Fibroblast of skin of scalp (primary cell): ENCODE data around the gene PALM3.
"Not testable (repeated sequence)": the region's sequence is repeated elsewhere in the genome, so short reads cannot be mapped to it uniquely, and the experiment has no call there.

Experiments used
- DNase-seq: peaks from one replicate; pipeline ENCODE4 v3.0.0-alpha.2; 2013

The PALM3 gene

DNA sequence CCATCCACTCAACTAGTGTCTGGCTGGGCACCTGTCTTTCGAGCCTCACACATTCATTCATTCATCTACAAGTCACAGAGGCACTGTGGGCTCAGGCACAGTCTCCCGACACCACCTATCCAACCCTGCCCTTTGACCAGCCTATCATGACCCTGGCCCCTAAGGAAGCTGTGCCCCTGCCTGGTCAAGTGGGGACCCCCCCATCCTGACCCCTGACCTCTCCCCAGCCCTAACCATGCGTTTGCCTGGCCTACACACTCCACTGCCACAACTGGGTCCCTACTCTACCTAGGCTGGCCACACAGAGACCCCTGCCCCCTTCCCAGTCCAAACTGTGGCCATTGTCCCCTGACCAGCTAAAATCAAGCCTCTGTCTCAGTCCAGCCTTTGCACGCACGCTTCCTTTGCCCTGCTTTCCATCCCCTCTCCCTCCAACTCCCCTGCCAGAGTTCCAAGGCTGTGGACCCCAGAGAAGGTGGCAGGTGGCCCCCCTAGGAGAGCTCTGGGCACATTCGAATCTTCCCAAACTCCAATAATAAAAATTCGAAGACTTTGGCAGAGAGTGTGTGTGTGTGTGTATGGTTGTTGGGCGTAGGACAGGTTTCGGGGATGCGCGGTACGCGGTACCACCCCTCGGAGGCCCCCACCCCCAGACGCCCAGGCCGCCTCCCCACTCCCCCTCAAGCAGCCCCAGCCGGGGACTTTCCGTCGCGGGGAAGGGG is 30.7 kb downstream of the PALM3 start:
- no peak for DNase-seq

DNA sequence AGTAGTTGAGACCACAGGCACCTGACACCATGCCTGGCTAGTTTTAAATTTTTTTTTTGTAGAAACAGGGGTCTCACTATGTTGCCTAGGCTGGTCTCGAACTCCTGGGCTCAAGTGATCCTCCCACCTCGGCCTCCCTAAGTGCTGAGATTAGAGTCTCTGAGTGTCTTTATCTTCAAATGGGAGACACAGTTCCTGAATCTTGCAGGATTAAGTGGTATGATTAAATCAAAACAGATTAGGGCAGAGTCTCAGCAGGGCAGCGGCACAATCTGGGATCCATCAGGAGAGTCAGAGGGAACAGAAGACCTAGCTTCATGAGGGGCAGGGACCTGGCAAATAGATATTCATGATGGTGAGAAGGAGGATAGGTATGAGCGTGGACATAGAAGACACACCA is 33.0 kb downstream of the PALM3 start:
- no peak for DNase-seq

DNA sequence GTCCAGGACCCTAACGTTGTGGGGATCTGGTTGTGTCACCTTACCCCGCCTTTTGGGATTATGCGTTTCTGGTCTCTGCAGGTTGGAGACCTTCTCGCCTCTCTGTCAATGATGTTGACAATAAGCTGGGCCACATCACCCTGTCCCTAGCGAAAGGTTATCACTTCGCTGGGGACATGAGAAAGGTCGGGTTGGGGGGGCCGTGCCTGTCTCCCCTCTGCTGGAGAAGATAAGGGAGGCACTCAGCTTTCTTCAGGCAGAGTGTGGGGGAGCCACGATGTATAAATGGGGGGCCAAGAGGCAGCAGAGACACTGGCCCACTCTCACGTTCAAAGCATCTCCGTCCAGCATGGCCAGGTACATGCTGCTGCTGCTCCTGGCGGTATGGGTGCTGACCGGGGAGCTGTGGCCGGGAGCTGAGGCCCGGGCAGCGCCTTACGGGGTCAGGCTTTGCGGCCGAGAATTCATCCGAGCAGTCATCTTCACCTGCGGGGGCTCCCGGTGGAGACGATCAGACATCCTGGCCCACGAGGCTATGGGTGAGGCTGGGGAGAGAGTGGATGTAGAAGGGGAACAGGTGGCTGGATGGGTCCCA is 33.9 kb downstream of the PALM3 start, which contains the start of gene RLN3:
Gene RLN3, plus strand, starts transcription at position 293 of the 595 bp plus-strand sequence. Its CDS starts 57 bp downstream, at position 350.
- no peak for DNase-seq

DNA sequence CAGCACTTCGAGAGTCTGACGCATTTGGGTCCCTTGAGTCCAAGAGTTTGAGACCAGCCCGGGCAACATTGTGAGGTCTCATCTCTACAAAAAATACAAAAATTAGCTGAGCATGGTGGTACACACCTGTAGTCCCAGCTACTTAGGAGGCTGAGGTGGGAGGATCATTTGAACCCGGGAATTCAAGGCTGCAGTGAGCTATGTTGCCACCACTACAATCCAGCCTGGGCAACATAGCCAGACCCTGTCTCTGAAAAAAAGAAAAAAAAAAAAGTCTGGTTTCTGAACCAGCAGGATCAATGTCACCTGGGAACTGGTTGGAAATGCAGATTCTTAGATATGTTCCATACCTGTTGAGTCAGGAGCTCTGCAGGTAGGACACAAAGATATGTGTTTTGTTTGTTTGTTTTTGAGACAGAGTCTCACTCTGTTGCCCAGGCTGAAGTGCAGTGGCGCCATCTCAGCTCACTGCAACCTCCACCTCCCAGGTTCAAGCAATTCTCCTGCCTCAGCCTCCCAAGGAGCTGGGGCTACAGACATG is 35.2 kb downstream of the PALM3 start:
- DNase-seq, result not testable (repeated sequence)

DNA sequence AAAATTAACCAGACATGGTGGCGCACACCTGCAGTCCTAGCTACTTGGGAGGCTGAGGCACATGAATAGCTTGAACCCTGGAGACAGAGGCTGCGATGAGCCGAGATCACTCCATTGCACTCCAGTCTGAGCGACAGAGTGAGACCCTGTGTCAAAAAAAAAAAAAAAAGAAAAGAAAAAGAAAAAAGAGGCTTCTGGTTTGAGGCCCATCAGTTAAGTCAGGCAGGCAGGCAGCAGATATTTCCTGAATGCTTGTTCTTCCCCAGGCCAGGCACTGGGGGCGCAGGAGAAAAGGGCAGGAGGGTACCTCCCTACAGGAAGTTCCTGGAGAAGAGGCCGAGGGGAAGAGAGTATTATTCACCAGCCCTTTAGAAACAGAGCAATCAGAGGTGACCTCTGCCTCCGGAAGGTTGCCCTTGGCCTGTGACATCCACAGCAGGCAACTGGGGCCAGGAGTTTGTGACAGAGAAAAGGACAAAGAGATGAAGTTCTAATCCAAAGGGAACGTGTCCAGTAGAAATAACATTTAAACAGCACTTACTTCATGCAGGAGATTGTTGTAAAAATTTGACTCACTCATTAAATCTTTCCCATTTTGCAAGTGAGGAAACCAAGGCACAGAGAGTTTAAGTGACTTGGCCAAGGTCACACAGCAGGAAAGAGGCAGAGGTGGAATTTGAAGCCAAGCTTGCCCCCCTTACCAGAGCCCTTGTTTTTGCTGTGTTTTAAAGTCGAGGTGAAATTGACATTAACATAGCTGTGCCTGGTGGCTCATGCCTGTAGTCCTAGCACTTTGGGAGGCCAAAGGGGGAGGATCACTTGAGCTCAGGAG is 38.3 kb downstream of the PALM3 start:
- peak; percentile 63 for DNase-seq

DNA sequence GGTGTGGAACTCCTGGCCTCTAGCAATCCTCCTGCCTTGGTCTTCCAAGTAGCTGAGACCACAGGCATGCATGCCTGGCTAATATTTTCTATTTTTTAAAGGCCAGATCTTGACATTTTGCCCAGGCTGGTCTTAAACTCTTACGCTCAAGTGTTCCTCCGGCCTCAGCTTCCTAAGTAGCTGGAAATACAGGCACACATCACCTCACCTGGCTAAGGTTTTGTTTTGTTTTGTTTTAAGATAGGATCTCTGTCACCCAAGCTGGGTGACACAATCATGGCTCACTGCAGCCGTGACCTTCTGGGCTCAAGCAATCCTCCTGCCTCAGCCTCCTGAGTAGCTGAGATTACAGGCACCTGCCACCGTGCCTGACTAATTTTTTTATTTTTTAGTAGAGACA is 39.4 kb downstream of the PALM3 start:
- peak; percentile 20 for DNase-seq

DNA sequence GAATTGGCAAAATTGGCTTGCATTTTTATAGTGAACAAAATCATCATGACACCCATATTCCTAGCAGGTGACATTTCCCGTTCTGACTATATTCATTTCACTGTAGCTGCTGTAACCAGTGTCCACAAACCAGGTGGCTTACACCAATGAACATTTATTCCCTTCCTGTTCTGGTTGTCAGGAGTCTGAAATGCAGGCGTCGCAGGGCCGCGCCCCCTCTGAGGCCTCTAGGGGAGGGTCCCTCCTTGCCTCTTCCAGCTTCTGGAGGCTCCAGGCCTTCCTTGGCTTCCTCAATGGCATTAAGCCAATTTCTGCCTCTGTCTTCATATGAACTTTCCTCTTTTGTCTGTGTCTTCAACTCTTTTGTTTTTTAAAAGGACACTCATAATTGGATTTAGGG is 40.4 kb downstream of the PALM3 start:
- no peak for DNase-seq

DNA sequence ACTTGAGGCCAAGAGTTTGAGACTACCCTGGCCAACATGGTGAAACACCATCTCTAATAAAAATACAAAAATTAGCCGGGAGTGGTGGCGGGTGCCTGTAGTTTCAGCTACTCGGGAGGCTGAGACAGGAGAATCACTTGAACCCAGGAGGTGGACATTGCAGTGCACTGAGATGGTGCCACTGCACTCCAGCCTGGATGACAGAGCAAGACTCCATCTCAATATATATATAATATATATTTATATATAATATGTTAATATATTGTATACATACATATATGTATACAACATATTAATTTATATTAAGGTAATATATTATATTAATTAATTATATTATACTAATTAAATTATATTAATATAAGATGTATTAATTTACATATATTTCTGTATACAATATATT is 42.1 kb downstream of the PALM3 start:
- not testable (repeated sequence) for DNase-seq

DNA sequence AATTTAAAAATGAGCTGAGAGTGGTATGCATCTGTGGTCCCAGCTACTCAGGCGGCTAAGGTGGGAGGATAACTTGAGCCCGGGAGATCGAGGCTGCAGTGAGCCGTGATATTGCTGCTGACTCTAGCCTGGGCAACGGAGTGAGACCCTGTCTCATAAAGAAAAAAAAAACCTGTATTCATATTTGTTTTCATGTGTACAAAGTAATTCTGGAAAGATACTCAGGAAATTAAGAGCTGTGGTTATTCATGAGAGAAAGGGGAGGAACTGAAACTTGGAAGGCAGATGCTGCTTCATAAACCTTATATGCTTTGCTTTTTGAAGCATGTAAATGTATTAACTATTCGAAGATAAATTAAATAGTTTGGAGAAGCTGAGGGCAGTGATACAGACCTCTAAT is 42.8 kb downstream of the PALM3 start:
- DNase-seq, result no peak

DNA sequence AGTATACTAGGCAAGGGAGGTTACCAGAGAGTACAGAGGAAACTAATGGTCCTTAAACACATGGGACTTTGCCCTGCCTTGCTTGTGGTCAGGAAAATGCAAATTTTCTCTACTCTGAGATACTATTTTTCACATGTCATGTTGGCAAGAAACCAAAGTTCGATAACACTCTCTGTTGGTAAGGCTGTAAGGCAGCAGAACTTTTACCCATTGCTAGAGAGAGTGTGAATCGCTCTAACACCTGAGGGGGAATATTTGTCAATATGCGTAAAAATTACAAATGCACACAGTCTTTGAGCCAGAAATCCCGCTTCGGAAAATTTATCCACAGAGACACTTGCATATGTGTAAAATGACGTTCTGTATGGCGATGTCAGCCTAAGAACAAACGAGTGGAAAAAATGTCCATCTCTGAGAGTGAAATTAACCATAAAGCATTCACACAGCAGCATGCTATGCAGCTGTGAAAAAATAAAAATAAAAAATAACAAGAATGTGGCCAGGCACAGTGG is 46.3 kb downstream of the PALM3 start:
- DNase-seq, result no peak

DNA sequence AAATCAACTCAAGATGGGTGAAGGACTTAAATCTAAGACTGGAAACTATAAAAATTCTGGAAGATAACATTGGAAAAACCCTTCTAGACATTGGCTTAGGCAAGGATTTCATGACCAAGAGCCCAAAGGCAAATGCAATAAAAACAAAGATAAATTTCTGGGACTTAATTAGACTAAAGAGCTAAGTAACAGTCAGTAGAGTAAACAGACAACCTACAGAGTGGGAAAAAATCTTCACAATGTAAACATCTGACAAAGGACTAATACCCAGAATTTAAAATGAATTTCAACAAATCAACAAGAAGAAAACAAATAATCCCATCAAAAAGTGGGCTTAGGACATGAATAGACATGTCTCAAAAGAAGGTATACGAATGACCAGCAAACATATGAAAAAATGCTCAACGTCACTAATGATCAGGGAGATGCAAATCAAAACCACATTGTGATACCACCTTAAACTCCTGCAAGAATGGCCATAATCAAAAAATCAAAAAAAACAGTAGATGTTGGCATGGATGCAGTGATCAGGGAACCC is 49.4 kb downstream of the PALM3 start:
- no peak for DNase-seq

DNA sequence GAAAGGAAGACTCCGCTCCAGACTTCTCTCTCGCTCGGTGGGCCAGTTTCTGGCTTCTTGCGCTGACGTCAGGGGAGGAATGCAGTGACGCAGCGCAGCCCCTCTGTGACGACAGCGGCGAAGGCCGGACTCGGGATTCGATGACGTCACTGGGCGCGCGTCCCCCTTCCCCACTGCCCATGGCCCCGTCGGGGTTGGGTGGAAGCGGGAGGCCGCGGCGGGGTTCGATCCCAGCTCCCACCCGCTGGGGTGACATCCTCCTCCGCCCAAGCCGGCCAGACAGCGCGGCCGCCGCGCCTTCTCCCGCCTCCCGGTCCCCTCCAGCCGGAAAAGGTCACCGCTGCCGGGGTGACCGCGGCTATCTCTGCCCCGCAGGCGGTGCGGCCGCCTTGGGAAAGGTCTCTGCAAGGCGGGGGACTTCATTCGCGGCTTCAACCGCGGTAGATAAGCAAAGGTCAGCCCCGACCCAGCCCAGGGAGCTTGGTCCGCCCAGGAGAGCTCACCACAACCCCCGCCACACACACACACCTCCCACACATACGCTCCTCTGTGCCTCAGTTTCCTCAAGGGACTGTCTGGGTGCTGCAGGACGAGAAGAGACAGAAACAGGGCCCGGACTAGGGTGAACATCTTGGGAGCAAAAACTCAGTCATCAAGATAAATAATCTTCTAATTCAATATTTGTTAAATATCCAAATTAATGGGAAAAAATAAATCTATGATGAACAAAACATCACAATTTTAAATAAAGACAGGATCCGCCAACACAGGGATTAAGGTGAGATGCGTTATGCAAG is 54.9 kb downstream of the PALM3 start:
- DNase-seq, result no peak

DNA sequence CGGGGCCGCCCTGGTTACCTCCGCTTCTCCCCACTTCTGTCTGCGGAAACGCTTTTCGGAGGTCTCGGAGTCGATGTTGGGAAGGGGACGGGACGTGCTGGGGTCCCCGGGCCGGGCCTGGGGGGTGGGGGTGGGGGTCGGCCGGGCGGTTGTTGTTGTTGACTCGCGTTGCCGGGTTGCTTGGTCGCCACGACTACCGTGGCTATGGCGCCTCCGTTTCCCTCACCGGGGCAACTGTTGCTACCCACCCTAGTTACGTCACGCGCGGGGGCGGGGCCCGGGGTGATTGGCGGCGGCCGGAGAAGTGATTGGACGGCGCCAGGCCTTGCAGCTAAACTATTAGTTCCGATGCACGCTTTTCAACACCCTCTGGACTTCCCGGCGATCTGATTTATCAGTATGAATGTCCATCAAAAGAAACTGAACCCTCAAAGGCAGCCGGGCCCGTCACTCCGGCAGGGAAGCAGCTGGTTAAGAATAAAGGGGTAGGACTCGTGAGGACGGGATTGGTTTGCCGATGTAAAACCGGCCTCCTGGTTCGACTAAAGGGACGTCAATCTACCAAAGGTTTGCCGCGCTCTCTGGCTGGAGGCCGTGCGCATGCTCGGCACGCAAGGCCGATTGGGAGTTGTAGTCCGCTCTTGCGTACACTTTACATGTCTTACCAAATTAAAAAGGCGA is 55.7 kb downstream of the PALM3 start, which contains the start of gene RFX1:
Gene RFX1, minus strand, starts transcription at position 236 of the 681 bp plus-strand sequence. CDS start 12,477 bp downstream, outside the sequence.
- DNase-seq, result peak; percentile 100

DNA sequence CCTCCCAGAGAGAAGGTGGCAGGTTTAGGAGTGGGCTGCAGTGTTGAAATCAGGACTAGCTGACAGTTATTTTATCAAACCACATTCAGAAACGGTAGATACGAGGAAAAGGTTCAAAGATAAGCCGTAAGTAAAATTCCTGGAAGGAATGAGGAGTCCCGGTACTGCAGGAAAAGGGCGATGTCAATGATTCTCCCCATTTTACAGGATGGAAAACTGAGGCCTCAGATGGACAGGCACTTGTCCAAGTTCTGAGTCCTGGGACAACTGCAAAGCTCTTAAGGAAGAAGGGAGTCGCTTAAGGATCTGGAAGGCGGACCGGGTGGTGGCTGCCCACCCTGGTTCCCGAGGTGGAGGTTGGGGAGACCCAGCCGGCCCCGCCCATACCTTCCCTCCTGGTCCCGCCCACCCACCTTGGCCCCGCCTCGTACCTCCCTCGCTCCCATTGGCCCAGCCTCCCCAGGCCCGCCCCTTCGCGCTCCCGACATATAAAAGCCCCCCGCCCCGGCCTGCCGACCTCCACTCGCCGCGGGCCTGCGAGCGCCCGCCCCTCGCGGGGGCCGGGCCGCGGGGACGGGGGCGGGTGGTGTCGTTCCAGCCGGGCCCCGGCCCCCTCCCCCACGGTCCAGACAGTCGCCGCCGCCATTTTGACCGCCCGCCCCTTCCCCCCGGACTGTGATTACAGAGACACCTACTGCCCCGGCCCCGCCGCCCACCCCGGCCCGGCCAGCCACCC is 56.4 kb downstream of the PALM3 start:
- DNase-seq, result peak; percentile 88

DNA sequence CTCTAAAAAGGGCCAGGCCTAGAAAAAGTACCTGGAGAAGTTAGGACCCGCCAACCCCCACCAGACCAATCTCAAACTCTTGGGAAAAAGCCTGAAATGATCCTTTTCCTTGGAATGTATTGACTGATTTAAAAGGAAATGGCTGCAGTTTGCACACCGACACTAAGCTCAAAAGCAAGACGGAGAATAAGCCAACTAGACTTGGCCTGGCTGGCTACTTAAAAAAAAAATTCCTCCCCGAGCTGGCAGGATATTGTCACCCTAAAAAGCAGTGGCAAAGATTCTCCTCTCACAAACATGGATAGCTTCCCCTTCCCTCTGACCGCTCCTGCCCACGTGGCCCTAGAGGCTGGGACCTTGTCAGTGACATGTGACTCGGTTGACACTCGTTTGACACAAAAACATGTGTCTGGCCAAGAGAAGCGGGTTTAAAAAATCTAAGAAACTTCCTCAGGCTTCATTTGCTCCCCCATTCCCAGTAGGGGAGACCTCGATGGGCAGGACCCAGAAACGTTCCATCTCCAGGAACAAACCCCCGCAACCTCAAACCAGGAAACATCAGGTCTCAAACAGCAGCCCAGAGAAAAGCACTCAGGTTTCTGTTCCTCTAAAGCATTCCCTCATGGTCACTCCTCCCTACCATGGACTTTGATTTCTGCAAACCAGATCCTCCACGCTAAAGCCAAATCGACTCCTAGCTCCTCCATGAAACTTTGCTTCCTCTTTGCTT is 57.1 kb downstream of the PALM3 start:
- DNase-seq, result no peak
